H1 (cell line): ENCODE results near the gene PARD3. TPM values are rescaled to one million over a fixed set of nuclear protein-coding genes. Genes with fewer than 3 reads are reported as not detected.
A peak's percentile ranks its signal among the peaks of the same experiment; 100 is the strongest.

Experiments used
- CTCF ChIA-PET: fragments of 300-600 bp; sonication (Branson Sonifier 250); formaldehyde crosslinking; loops from one replicate; lab custom pipeline; 2021; ENCODE audit not compliant: partially characterized antibody; lab: Charles Lee
- POLR2A ChIA-PET: fragments of 300-600 bp; sonication (Branson Sonifier 250); formaldehyde crosslinking; loops from one replicate; lab custom pipeline; 2021; ENCODE audit warnings: inconsistent platforms; ENCODE audit not compliant: partially characterized antibody; lab: Charles Lee
- DNase-seq, 2 experiments: peaks; one replicate each; pipeline versions ENCODE4 v3.0.0 to v3.0.0-alpha.2; 2010 to 2022; ENCODE audit warnings: low spot score in 2 of 2, low read depth in 1 of 2, mixed read lengths in 1 of 2
- FAIRE-seq: peaks from 2 replicates; lab custom pipeline; 2011; peaks lifted over from hg19 to GRCh38; lab: Jason Lieb, UNC
- H2AFZ ChIP-seq: 2 replicates; pipeline ENCODE4 v1.8.1; 2012; ENCODE audit warnings: low read length, inconsistent platforms
- H2AK5ac ChIP-seq: 2 replicates; pipeline ENCODE4 v1.6.1; 2013; ENCODE audit warnings: low read depth, low read length
- H2BK120ac ChIP-seq: replicated peaks from 2 replicates; pipeline ENCODE3; 2013; ENCODE audit warnings: low read depth, low read length, inconsistent platforms
- H2BK12ac ChIP-seq: 2 replicates; pipeline ENCODE4 v1.6.1; 2013; ENCODE audit warnings: low read depth, low read length
- H2BK15ac ChIP-seq: 2 replicates; pipeline ENCODE4 v1.6.1; 2013; ENCODE audit warnings: low read length
- H2BK20ac ChIP-seq: 2 replicates; pipeline ENCODE4 v1.6.1; 2013; ENCODE audit warnings: low read length
- H2BK5ac ChIP-seq: 2 replicates; pipeline ENCODE4 v1.6.1; 2013; ENCODE audit warnings: low read depth, low read length
- H3K14ac ChIP-seq: 2 replicates; pipeline ENCODE4 v1.6.1; 2013; ENCODE audit warnings: inconsistent platforms; ENCODE audit not compliant: insufficient read length
- H3K18ac ChIP-seq: 2 replicates; pipeline ENCODE4 v1.6.1; 2013; ENCODE audit warnings: low read length; ENCODE audit errors: extremely low read depth
- H3K23ac ChIP-seq: 2 replicates; pipeline ENCODE4 v1.6.1; 2013; ENCODE audit warnings: inconsistent platforms; ENCODE audit not compliant: insufficient read length
- H3K23me2 ChIP-seq: 2 replicates; pipeline ENCODE4 v1.6.1; 2013; ENCODE audit warnings: low read depth, low read length
- H3K27ac ChIP-seq: 2 replicates; pipeline ENCODE4 v1.6.1; 2011; ENCODE audit warnings: low read depth, low read length, inconsistent platforms
- H3K27me3 ChIP-seq, 4 experiments: replicated peaks in 1 of 4; 1 replicate in 1 of 4; 2 replicates in 3 of 4; pipeline versions ENCODE4 v1.6.1 to v1.8.1; 2011 to 2013; ENCODE audit warnings: low read length in 3 of 4, mild to moderate bottlenecking in 3 of 4, inconsistent platforms in 2 of 4, mixed read lengths in 2 of 4, moderate library complexity in 1 of 4; ENCODE audit not compliant: control insufficient read depth in 3 of 4, insufficient read depth in 3 of 4; ENCODE audit errors: extremely low read depth in 1 of 4
- H3K36me3 ChIP-seq, 4 experiments: 2 replicates each; pipeline versions ENCODE4 v1.6.1 to v1.8.1; 2011 to 2013; ENCODE audit warnings: mild to moderate bottlenecking in 4 of 4, low read length in 3 of 4, moderate library complexity in 2 of 4, control low read depth in 1 of 4, inconsistent platforms in 1 of 4; ENCODE audit not compliant: insufficient read depth in 4 of 4, control insufficient read depth in 2 of 4
- H3K4ac ChIP-seq: replicated peaks from 2 replicates; pipeline ENCODE3; 2013; ENCODE audit warnings: low read length, low read depth, mixed read lengths, inconsistent platforms; ENCODE audit not compliant: insufficient read length
- H3K4me1 ChIP-seq, 4 experiments: replicated peaks in 1 of 4; 1 replicate in 1 of 4; 2 replicates in 3 of 4; pipeline versions ENCODE4 v1.6.1 to v1.8.1; 2011 to 2013; ENCODE audit warnings: low read length in 3 of 4, inconsistent platforms in 2 of 4, mixed read lengths in 1 of 4; ENCODE audit not compliant: insufficient read depth in 4 of 4, control insufficient read depth in 3 of 4
- H3K4me2 ChIP-seq, 2 experiments: 2 replicates each; pipeline versions ENCODE4 v1.6.1 to v1.8.1; 2011 to 2013; ENCODE audit warnings: low read depth in 2 of 2, low read length in 2 of 2, control low read depth in 1 of 2, inconsistent platforms in 1 of 2, mild to moderate bottlenecking in 1 of 2; ENCODE audit not compliant: insufficient read depth in 1 of 2
- H3K4me3 ChIP-seq, 4 experiments: fragments of 200-600, 300-600 bp in 1 of 4; sonication (generic), shearing (Covaris generic), sonication (Bioruptor Twin) in 1 of 4; 2 replicates each; pipeline versions ENCODE4 v1.5.1 to v1.8.1; 2011 to 2016; ENCODE audit warnings: low read length in 4 of 4, low read depth in 3 of 4, control low read depth in 2 of 4, inconsistent platforms in 2 of 4, mild to moderate bottlenecking in 2 of 4, mixed read lengths in 1 of 4, moderate library complexity in 1 of 4; ENCODE audit not compliant: insufficient read depth in 2 of 4; ENCODE audit errors: extremely low read depth in 1 of 4
- H3K56ac ChIP-seq: replicated peaks from 2 replicates; pipeline ENCODE3; 2013; ENCODE audit warnings: low read depth, mild to moderate bottlenecking, mixed read lengths, low read length, inconsistent platforms; ENCODE audit not compliant: insufficient read length
- H3K79me1 ChIP-seq: 2 replicates; pipeline ENCODE4 v1.6.1; 2013; ENCODE audit warnings: low read depth, low read length, control low read depth
- H3K79me2 ChIP-seq, 2 experiments: 2 replicates each; pipeline versions ENCODE4 v1.6.1 to v1.8.1; 2012 to 2013; ENCODE audit warnings: low read length in 2 of 2, mild to moderate bottlenecking in 2 of 2, inconsistent platforms in 1 of 2; ENCODE audit not compliant: insufficient read depth in 2 of 2, control insufficient read depth in 1 of 2
- H3K9ac ChIP-seq, 4 experiments: replicated peaks in 1 of 4; 1 replicate in 1 of 4; 2 replicates in 3 of 4; pipeline versions ENCODE4 v1.6.1 to v1.8.1; 2011 to 2013; ENCODE audit warnings: low read depth in 3 of 4, low read length in 3 of 4, control low read depth in 2 of 4, mild to moderate bottlenecking in 2 of 4, moderate library complexity in 2 of 4, inconsistent platforms in 1 of 4; ENCODE audit errors: extremely low read depth in 1 of 4
- H3K9me3 ChIP-seq, 2 experiments: 2 replicates each; pipeline versions ENCODE4 v1.6.1 to v1.8.1; 2012 to 2013; ENCODE audit warnings: mild to moderate bottlenecking in 2 of 2, moderate library complexity in 2 of 2, control low read depth in 1 of 2, inconsistent platforms in 1 of 2, low read depth in 1 of 2, low read length in 1 of 2, mixed read lengths in 1 of 2; ENCODE audit not compliant: insufficient read depth in 2 of 2
- H4K20me1 ChIP-seq, 2 experiments: replicated peaks in 1 of 2; 2 replicates each; pipeline versions ENCODE3 to v1.8.1; 2011 to 2013; ENCODE audit warnings: inconsistent platforms in 2 of 2, low read length in 2 of 2, mild to moderate bottlenecking in 1 of 2; ENCODE audit not compliant: insufficient read depth in 2 of 2, control insufficient read depth in 1 of 2
- H4K5ac ChIP-seq: 2 replicates; pipeline ENCODE4 v1.6.1; 2013; ENCODE audit warnings: low read length, low read depth, mixed read lengths, inconsistent platforms; ENCODE audit not compliant: insufficient read length
- H4K8ac ChIP-seq: 2 replicates; pipeline ENCODE4 v1.8.0; 2013; ENCODE audit warnings: mild to moderate bottlenecking, moderate library complexity, low read length, inconsistent platforms; ENCODE audit not compliant: insufficient read depth; ENCODE audit errors: extremely low read depth
- H4K91ac ChIP-seq: replicated peaks from 2 replicates; pipeline ENCODE3; 2013; ENCODE audit warnings: low read length, mixed read lengths, inconsistent platforms; ENCODE audit not compliant: insufficient read length
- CHD1 ChIP-seq: IDR thresholded peaks from 2 replicates; pipeline ENCODE4 v1.6.1; 2012; ENCODE audit warnings: low read depth, low read length, improper control_type of control experiment
- CTCF ChIP-seq, 3 experiments: IDR thresholded peaks; 1 replicate in 2 of 3; 2 replicates in 1 of 3; pipeline versions ENCODE4 v1.5.1 to v1.6.1; 2011; ENCODE audit warnings: low read length in 3 of 3, mild to moderate bottlenecking in 3 of 3, inconsistent platforms in 2 of 3, low read depth in 1 of 3, moderate library complexity in 1 of 3; ENCODE audit not compliant: insufficient read depth in 1 of 3; ENCODE audit errors: control extremely low read depth in 1 of 3
- EZH2 ChIP-seq: fragments of 200-600 bp; sonication (generic); IDR thresholded peaks from 2 replicates; pipeline ENCODE4 v1.7.1; 2012; ENCODE audit warnings: low read depth, mild to moderate bottlenecking, moderate library complexity, low read length, inconsistent platforms; ENCODE audit not compliant: severe bottlenecking
- HDAC6 ChIP-seq: IDR thresholded peaks from one replicate; pipeline ENCODE4 v1.7.1; 2012; ENCODE audit warnings: low read depth, mild to moderate bottlenecking, inconsistent platforms, low read length, moderate library complexity
- WGBS, 2 experiments: shearing (Covaris generic) in 1 of 2; methylation state at CpG; one replicate each; pipeline versions ENCODE4 v1.1.6 to v1.1.7; 2013 to 2015; ENCODE audit warnings: low lambda C conversion rate in 2 of 2, mixed read lengths in 2 of 2, inconsistent platforms in 1 of 2, low coverage in 1 of 2, missing lambda C conversion rate in 1 of 2; ENCODE audit not compliant: insufficient replicate concordance in 2 of 2, insufficient coverage in 1 of 2, insufficient read length in 1 of 2; ENCODE audit errors: extremely low coverage in 1 of 2, missing lambda C conversion rate in 1 of 2; 5-methylcytosine and 5-hydroxymethylcytosine counted together
- polyA plus RNA-seq, 7 experiments: library from polyadenylated mRNA; depleted of rRNA in 3 of 7; stranded (reverse) in 5 of 7; unstranded in 2 of 7; fragments of >200 nt in 5 of 7; fragments of 200-250 nt in 2 of 7; gene quantifications; 1 replicate in 5 of 7; 2 replicates in 1 of 7; 4 replicates in 1 of 7; pipeline versions ENCODE4 v1.2.1 to v1.2.3, GENCODE V29; 2011 to 2013; ENCODE audit warnings: missing spikeins in 2 of 7, mixed read lengths in 2 of 7
- total RNA-seq: library from RNA; stranded (reverse); fragmentation: NEBNext Ultra II Directional; extraction: Animal tissue kit (Norgen Biotek cat#: 25700); gene quantifications from 2 replicates; pipeline ENCODE4 v1.2.1, GENCODE V29; 2021

PARD3 gene
- total and polyA plus RNA-seq, 2 of the 8 experiments (the other 6 are each of a cell fraction or from before 2014, with no cell fraction given) = 19.7 to 49.1 TPM

- Histone ChIP-seq H3K4ac (no peak overlapping the region), H3K4me2 (no peak overlapping the region), H3K36me3 (no peaks in the 10 kb centered on the region), H3K4me3 (no peak overlapping the region), H2AK5ac (peak overlapping the region; percentile 70), H3K9ac (no peak overlapping the region), H4K5ac (no peak overlapping the region), H3K27ac (no peak overlapping the region), H3K9me3 (no peaks in the 10 kb centered on the region), H3K23me2 (no peaks in the 10 kb centered on the region), H2BK120ac (no peak overlapping the region), H3K4me1 (peaks cover under 1 to 12% (median 3%) of the 10 kb centered on the region in 4 experiments; a peak in 4 of 7 replicates), H3K79me2 (peaks cover 0 to 55% of the 10 kb centered on the region in 2 experiments; a peak in 2 of 4 replicates), H3K14ac (no peak overlapping the region), H2AFZ (no peak overlapping the region), H4K91ac (peak overlapping the region; percentile 29), H2BK12ac (no peak overlapping the region), H2BK15ac (no peak overlapping the region), H3K18ac (no peak overlapping the region), H3K23ac (no peak overlapping the region), H2BK5ac (peak overlapping the region; percentile 79; the same call in 1 of the 2 replicates), H4K8ac (no peak overlapping the region), H3K56ac (no peak overlapping the region), H4K20me1 (peaks cover 2 to 4% of the 10 kb centered on the region in 2 experiments), H2BK20ac (no peak overlapping the region), H3K79me1 (peaks cover 7% of the 10 kb centered on the region; the same call in 1 of the 2 replicates), H3K27me3 (no peaks in the 10 kb centered on the region)
- DNase-seq (peak in 1 of 2 experiments; percentile 48), FAIRE-seq (no peak)
- ChIA-PET CTCF (interaction anchor here (0.8 to 3.1 kb wide), 2 partner anchors 13 to 391 kb away, joined by 4 to 16 read pairs; no protein-coding TSS in a partner anchor), POLR2A (no interaction called here)
- 89% methylated on average over 12 of the region's 12 CpGs; no CpG with 5 or more reads in 1 of the 2 experiments for WGBS, 2 experiments
- TF ChIP-seq CTCF (IDR thresholded peaks at IDR 0.05; ENCODE audit: control extremely low read depth in 1 of 3, insufficient read depth in 1 of 3, low read depth in 1 of 3, low read length in 3 of 3) (no peak), CHD1 (no peak), HDAC6 (no peak), EZH2 (no peak)
Observed at GRCh38 chr10:34641913-34642558, 173.1 kb downstream of the PARD3 start.
